ENCODE measurements around the gene FOXD4L4. TPM values are rescaled to one million over a fixed set of nuclear protein-coding genes. Genes with fewer than 3 reads are reported as not detected.
"Not testable (repeated sequence)": the region's sequence is repeated elsewhere in the genome, so short reads cannot be mapped to it uniquely, and the experiment has no call there.

FOXD4L4 gene
- 0.07 and 0.42 TPM in 2 replicates for total RNA-seq
- polyA plus RNA-seq, result 0.11 TPM in 1 of 2 replicates, not detected in the other

DNA sequence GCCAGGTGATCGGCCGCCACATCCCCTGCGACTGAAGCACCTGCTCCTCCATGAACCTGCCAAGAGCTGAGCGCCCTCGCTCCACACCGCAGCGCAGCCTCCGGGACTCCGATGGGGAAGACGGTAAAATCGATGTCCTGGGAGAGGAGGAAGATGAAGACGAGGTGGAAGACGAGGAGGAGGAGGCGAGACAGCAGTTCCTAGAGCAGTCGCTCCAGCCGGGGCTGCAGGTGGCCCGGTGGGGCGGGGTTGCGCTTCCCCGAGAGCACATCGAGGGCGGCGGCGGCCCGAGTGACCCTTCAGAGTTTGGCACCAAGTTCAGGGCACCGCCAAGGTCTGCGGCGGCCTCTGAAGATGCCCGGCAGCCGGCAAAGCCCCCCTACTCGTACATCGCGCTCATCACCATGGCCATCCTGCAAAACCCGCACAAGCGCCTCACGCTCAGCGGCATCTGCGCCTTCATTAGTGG lies at the start of gene FOXD4L4:
Gene FOXD4L4 (plus strand): TSS at position 51 of the 469 bp plus-strand sequence. CDS start 0 bp downstream, at position 51.
- H3K36me3 ChIP-seq; H3K9me3 ChIP-seq (ENCODE audit: low read depth); H3K4me3 ChIP-seq; H3K27ac ChIP-seq; H3K4me1 ChIP-seq (ENCODE audit: low read depth); DNase-seq (ENCODE audit: low read depth in 1 of 2, low spot score in 1 of 2): not testable (repeated sequence)
- H3K27me3 ChIP-seq, result peaks cover 23% of the 10 kb centered on the region

DNA sequence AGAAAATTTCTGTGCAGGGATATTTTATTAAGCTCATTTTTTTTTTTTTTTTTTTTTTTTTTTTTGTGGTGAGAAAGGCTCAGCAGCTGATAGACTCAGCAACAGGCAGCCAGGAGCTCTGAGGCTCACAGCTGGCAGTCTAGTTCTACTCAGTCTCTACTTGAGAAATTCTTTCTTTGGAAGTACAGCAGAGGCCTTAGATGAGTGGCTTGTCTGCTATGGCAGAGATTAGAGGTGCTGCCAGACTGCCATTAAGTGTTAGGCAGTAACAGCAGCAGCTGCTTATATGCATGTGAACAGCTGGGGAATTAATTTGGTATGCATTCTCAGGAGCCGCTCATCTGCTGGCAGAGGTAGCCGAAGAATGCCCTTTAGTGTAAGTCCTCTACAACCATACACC lies 33.4 kb upstream of the FOXD4L4 start:
- not testable (repeated sequence) for H3K27me3 ChIP-seq; H3K4me3 ChIP-seq; H3K4me1 ChIP-seq (ENCODE audit: low read depth); H3K27ac ChIP-seq; H3K36me3 ChIP-seq; H3K9me3 ChIP-seq (ENCODE audit: low read depth)
- DNase-seq (ENCODE audit: low read depth in 1 of 2, low spot score in 1 of 2), result peak; percentile 1 to 7

DNA sequence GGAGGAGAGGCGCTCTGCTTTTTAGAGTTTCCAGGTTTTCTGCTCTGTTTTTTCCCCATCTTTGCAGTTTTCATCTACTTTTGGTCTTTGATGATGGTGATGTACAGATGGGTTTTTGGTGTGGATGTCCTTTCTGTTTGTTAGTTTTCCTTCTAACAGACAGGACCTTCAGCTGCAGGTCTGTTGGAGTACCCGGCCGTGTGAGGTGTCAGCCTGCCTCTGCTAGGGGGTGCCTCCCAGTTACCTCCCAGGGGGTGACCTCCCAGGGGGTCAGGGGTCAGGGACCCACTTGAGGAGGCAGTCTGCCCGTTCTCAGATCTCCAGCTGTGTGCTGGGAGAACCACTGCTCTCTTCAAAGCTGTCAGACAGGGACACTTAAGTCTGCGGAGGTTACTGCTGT lies 22.5 kb upstream of the FOXD4L4 start:
- H3K36me3 ChIP-seq; H3K9me3 ChIP-seq (ENCODE audit: low read depth); H3K4me3 ChIP-seq; H3K27ac ChIP-seq; H3K4me1 ChIP-seq (ENCODE audit: low read depth); H3K27me3 ChIP-seq; DNase-seq (ENCODE audit: low read depth in 1 of 2, low spot score in 1 of 2): not testable (repeated sequence)

DNA sequence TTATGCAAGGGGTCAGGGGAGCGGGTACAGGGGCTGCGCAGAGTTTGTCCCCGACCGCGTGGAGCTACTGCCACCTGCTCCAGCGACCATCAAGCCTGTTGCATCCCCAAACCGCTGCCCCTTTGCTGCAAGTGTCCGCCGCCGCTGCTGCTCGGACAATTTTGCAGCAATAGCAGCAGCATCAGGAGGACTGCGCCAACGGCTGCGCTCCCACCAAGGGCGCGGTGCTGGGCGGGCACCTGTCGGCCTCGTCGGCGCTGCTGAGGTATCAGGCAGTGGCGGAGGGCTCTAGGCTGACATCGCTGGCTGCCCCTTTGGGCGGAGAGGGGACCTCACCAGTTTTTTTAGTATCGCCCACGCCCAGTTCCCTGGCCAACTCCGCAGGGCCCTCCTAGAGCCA lies 1.2 kb downstream of the FOXD4L4 start:
- not testable (repeated sequence) for DNase-seq (ENCODE audit: low read depth in 1 of 2, low spot score in 1 of 2); H3K4me3 ChIP-seq; H3K4me1 ChIP-seq (ENCODE audit: low read depth); H3K36me3 ChIP-seq; H3K9me3 ChIP-seq (ENCODE audit: low read depth); H3K27ac ChIP-seq
- H3K27me3 ChIP-seq, result peaks cover 23% of the 10 kb centered on the region

Other genes starting within 250 kb of the FOXD4L4 start
- 32.7 and 35.0 TPM in 2 replicates for gene ZNG1E, start 61.2 kb upstream of the FOXD4L4 start, total RNA-seq
- 57.2 and 70.6 TPM in 2 replicates for gene ZNG1E, start 61.2 kb upstream of the FOXD4L4 start, polyA plus RNA-seq

All from cardiac muscle cell (in vitro differentiated cells and primary cell).